Activated CD8-positive, alpha-beta memory T cell treated with anti-CD3 and anti-CD28 coated beads, Interleukin-2, amount 50 U/mL, for 24 hours (primary cell): Measurements from ENCODE around the gene TMOD4.
A peak's percentile ranks its signal among the peaks of the same experiment; 100 is the strongest.

Source experiments
- DNase-seq: peaks from one replicate; pipeline ENCODE4 v3.0.0-alpha.2; 2020; ENCODE audit errors: extremely low read depth

TMOD4 gene

DNA sequence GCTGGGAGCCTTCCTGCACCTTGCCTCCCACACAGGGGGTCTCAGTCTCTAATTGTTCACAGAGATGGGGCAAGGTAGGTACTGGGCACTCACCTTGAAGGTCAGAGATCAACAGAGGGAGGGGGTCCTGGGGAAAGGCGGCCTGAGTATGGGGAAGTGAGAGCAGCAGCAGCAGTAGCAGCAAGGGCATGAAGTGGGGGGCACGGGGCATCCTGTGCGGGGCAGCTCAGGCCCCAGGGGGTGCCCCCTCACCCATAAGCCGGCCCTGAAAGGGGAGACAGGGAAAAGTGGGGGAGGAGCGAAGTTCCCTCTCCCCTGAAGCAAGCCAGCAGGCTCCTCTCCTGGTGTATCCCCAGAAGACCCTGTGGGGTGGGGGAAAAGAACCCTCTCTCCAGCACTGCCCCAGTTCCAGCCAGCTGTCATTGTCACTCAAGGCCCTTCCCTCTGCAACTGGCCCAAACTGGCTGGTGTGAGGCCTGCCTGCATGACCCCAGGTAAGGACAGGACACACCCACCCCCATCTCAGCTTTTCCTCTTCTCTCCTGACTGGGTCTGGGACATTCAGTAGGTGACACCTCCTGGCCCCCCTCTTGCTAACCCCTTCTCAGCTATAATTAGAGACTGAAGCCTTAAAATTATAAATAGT is 33.2 kb downstream of the TMOD4 start:
- no peak for DNase-seq

GRCh38 chr1:151137789-151138188 is 38.0 kb downstream of the TMOD4 start:
- DNase-seq: no peak

GRCh38 chr1:151135433-151136385 is 40.1 kb downstream of the TMOD4 start:
- no peak for DNase-seq

- no peak for DNase-seq
Observed at GRCh38 chr1:151134991-151135390, 40.8 kb downstream of the TMOD4 start.

DNA sequence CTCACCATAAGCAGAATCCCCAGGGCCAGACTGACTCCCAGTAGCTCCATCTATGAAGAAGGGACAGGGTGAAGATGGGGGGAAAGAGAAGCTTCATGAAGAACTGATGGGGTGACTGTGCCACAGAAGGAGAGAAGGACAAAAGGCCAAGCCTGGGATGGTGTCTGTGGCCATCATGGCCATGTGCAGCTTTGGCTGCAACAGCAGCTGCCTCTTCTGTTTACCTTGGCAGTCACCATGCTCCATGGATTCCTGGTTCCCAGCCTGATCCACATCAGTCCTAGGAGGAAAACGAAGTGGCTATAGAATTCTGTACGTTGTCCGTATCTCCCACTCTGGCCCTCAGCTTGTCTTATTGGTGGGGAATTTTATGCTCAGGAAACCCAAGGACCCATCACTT is 41.4 kb downstream of the TMOD4 start:
- DNase-seq: no peak

DNA sequence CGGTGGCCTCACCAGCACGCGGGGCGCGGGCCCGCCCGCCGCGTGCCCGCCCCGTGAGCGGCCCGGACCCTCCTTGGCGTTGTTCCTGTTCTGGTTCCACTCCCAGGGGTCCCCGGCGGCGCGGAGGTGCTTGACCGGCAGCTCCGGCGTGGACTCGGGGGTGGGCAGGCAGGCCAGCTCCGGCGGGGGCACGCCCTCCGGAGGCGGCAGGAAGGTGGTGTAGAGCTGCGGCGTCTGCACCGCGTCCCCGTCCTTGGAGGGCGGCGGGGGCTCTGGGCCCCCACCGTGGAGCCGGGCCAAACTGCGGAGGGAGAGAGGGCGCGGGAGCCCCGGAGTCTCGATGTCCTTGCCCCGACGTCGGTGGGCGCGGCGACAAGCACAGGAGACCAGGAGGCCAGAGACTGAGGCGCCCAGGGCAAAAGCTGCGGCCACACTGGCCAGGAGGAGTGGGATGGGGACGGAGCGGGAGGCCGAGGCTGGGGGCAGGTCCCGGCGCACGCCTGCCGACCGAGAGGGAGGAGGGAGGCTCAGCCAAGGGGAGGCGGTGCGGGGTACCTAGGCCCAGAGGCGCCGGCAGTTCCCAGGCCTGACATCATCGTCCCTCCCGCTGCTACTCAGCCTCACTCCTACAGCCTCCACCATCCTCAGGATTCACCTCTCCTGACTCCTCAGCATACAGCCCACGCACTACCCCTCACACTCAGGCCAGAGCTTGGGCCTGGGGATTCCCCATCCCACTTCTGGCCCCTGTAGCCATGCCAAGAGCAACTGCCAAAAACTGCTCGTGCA is 42.6 kb downstream of the TMOD4 start:
- DNase-seq: no peak

GRCh38 chr1:151132335-151133017 is 43.3 kb downstream of the TMOD4 start:
- no peak for DNase-seq

GRCh38 chr1:151131701-151132334 is 44.0 kb downstream of the TMOD4 start:
- no peak for DNase-seq

- peak; percentile 65 for DNase-seq
Observed at GRCh38 chr1:151130987-151131586, 44.7 kb downstream of the TMOD4 start.

GRCh38 chr1:151128800-151129199 is 47.0 kb downstream of the TMOD4 start:
- DNase-seq: no peak

DNA sequence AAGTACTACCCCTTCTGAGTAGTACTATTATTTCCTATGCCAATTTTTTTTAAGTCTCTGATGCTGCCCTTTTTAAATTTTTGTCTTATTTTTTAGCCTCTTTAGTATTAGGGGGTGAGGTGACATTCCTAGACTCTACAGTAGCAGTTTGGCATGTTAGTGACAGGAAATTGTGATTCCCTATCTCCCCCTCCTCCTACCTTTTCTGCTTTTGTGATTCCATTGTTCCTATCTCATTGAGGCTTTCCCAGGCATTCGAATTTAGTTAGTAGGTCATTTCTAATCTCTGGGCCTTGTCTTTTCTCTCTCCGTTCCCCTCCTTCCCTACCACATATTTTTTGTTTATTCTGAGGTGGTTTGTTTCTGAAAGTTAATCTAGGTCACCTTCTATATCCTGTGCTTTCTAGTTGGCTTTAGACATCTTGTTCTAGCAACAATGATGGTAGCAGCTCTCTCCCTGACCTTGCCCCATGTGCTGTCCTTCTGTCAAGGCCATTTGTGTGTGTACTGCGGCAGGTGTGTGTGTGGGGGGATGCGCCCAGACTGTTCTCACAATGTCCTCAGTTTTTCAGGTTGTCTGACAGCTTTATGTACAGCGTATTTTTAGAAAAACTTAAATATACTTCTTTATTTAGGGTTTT is 50.9 kb downstream of the TMOD4 start:
- DNase-seq: no peak
